ENCODE results near the gene FGF13. TPM values are rescaled to one million over a fixed set of nuclear protein-coding genes. Genes with fewer than 3 reads are reported as not detected.

The FGF13 gene
- total RNA-seq, 4 donors from 2014 or later = 0.30 to 4.2 (median 2.2) TPM

DNA sequence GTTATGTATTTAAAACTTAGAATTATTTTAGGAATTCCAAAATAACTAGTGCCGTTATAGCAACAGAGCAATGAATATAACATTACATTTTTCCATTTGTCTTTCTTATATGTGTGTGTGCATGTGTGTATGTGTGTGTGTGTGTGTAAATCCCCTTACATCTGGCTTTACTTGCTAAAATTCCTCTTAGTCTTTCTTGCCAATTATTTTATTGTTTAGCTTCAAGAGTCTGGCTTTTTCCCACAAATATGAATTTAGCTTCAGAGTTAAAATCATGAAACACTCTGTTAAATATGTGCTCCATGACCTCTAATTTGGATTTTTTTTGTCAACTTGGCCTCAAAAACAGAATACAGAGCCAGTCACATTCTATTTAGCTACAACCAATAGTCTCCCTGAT, 18.9 kb downstream of the FGF13 start:
- no peak overlapping the region for H3K4me3 ChIP-seq (ENCODE audit: low read depth, poor library complexity, severe bottlenecking)
- WGBS, 2 donors = 69 to 78% methylated on average over 1 of the region's 1 CpG
- DNase-seq (ENCODE audit: low spot score in 2 of 2) = no peak
- no peak for TF ChIP-seq CTCF (IDR thresholded peaks at IDR 0.05)
- no peak for TF ChIP-seq POLR2A (IDR thresholded peaks at IDR 0.05)
- intact Hi-C loops (cut with DNase I; ENCODE audit: low total_unique reads) = no loop called here

DNA sequence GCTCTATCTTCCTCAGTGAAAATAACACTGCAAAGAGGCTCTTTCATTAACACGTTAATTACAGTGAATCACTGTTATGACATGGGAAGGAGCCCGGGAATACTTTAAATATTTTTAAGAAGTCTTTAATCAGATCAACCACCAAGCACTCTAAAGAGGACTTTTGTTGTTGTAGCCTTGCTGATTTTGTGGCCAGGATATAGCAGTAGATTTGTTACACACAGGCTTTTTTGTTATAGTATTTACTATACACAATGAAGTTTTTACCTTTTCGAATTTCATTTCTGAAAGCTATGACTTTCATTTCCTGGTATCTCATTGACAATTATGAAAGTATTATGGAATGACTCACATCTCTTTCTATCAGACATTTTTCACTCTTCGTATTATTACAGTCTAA, 20.3 kb downstream of the FGF13 start:
- intact Hi-C loops (cut with DNase I; ENCODE audit: low total_unique reads) = no loop called here
- WGBS, 2 donors = 38 to 45% methylated on average over 4 of the region's 4 CpGs
- no peak for DNase-seq (ENCODE audit: low spot score in 2 of 2)
- no peak overlapping the region for H3K4me3 ChIP-seq (ENCODE audit: low read depth, poor library complexity, severe bottlenecking)
- TF ChIP-seq CTCF (IDR thresholded peaks at IDR 0.05) (no peak), POLR2A (IDR thresholded peaks at IDR 0.05) (no peak)

GRCh38 chrX:138690591-138690990, 20.9 kb downstream of the FGF13 start:
- TF ChIP-seq POLR2A (IDR thresholded peaks at IDR 0.05) = no peak
- TF ChIP-seq CTCF (IDR thresholded peaks at IDR 0.05) = no peak
- no peak overlapping the region for H3K4me3 ChIP-seq (ENCODE audit: low read depth, poor library complexity, severe bottlenecking)
- DNase-seq (ENCODE audit: low spot score in 2 of 2) = no peak
- intact Hi-C loops (cut with DNase I; ENCODE audit: low total_unique reads) = no loop called here

DNA sequence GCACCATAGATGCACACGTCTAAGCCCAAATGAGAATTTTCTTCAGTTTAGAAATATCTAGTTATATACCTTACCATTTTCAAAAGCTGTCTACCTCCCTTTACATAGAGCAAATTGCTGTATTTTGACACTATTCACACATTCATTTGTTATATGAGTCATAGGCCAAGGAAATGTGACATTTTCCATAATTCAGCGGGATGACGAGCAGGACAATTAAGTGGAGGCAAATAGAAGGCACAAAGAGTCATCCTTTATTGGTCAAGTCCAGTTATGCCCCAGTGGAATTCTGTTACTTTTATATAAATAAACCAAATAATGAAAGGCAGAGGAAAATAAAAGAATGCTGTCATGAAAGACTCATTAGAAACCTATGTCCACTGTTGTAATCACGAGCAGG, 27.9 kb downstream of the FGF13 start:
- DNase-seq (ENCODE audit: low spot score in 2 of 2) = no peak
- no peak overlapping the region for H3K4me3 ChIP-seq (ENCODE audit: low read depth, poor library complexity, severe bottlenecking)
- TF ChIP-seq CTCF (IDR thresholded peaks at IDR 0.05) = no peak
- no peak for TF ChIP-seq POLR2A (IDR thresholded peaks at IDR 0.05)
- WGBS, 2 donors = 63 to 78% methylated on average over 4 of the region's 4 CpGs
- intact Hi-C loops (cut with DNase I; ENCODE audit: low total_unique reads) = no loop called here

DNA sequence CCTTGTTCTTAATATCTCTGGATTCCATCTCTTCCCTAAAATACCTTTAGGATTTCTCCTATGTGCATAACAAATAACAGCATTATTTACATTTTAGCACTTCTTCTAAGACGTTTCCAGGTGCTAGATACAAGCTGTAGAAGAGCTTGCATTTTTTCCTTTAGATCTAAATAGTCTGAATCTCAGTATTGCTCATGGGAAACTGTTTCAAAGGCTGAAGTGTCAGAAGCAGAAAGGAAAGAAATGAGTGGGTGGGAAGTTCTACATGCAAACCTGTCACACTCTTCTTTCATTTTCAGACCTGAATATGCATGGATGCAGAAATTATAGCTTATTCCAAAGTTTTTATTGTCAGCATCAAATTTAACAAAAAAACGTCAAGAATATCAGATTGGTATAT, 41.8 kb downstream of the FGF13 start:
- DNase-seq (ENCODE audit: low spot score in 2 of 2) = no peak
- no peak overlapping the region for H3K4me3 ChIP-seq (ENCODE audit: low read depth, poor library complexity, severe bottlenecking)
- 26 to 63% methylated on average over 2 of the region's 2 CpGs for WGBS, 2 donors
- intact Hi-C loops (cut with DNase I; ENCODE audit: low total_unique reads) = no loop called here
- no peak for TF ChIP-seq POLR2A (IDR thresholded peaks at IDR 0.05)
- no peak for TF ChIP-seq CTCF (IDR thresholded peaks at IDR 0.05)

DNA sequence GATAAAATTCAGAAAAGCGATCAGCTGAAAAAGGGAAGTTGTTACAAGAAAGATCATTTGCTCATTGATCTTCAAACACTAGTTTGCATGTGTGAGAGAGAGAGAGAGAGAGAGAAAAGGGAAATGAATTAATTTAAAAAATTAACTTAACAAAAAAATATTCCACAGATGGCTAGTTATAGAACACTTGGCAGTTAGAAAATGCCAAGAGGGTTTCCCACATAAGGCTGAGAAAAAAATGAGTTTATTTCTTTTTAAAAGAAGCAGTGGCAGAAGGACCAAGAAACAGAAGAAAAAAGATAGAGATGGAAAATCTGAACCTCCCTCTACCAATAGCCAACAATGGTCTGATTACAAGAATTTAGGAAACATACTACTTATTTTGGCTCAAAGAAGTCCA, 47.1 kb downstream of the FGF13 start:
- TF ChIP-seq POLR2A (IDR thresholded peaks at IDR 0.05) (no peak), CTCF (IDR thresholded peaks at IDR 0.05) (no peak)
- 63 to 87% methylated on average over 1 of the region's 1 CpG for WGBS, 2 donors
- intact Hi-C loops (cut with DNase I; ENCODE audit: low total_unique reads) = no loop called here
- DNase-seq (ENCODE audit: low spot score in 2 of 2) = no peak
- H3K4me3 ChIP-seq (ENCODE audit: low read depth, poor library complexity, severe bottlenecking) = no peak overlapping the region
